ENCODE measurements around the gene LASP1.

DNA sequence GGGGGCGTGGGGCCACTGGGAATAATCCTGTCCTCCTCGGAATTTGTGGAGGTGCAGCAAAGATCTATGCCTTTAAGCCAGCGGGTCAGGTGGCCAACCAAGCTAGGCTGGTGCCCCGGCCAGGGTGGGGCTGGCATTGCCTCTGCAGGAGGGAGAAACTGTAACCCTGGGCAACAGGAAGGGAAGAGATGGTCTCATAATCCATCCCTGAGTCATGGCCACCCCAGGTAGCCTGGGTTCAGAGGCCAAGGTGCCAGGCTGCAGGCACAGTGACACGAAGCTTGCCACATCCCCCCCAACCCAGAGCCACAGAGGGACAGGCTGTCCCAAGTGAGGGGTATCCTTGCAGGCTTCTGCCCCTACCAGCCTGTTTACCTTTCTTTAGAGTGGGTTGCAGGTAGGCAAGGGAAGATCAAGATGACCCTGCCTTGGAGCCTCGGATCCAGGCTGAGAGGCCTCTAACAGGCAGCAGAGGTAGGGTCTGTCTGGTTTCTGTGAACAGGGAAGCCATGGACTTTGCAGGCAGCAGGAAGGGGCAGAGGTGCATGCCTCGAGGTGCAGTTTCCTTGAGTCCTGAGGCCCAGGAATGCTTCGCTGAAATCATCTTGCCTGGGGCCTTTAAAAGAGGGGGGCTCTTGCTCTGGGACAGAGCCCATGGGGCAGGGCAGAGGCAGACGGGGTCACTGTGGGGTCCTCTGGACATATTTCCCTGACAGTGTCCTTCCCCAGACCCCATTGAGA, 4.0 kb downstream of the LASP1 start:
- TF ChIP-seq, protein P1, sequence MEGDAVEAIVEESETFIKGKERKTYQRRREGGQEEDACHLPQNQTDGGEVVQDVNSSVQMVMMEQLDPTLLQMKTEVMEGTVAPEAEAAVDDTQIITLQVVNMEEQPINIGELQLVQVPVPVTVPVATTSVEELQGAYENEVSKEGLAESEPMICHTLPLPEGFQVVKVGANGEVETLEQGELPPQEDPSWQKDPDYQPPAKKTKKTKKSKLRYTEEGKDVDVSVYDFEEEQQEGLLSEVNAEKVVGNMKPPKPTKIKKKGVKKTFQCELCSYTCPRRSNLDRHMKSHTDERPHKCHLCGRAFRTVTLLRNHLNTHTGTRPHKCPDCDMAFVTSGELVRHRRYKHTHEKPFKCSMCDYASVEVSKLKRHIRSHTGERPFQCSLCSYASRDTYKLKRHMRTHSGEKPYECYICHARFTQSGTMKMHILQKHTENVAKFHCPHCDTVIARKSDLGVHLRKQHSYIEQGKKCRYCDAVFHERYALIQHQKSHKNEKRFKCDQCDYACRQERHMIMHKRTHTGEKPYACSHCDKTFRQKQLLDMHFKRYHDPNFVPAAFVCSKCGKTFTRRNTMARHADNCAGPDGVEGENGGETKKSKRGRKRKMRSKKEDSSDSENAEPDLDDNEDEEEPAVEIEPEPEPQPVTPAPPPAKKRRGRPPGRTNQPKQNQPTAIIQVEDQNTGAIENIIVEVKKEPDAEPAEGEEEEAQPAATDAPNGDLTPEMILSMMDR (IDR thresholded peaks at IDR 0.05; ENCODE audit: insufficient read depth, low read length), result no peak
- no peak for TF ChIP-seq GABPA (IDR thresholded peaks at IDR 0.05; ENCODE audit: low read depth)
- TF ChIP-seq, protein P2, sequence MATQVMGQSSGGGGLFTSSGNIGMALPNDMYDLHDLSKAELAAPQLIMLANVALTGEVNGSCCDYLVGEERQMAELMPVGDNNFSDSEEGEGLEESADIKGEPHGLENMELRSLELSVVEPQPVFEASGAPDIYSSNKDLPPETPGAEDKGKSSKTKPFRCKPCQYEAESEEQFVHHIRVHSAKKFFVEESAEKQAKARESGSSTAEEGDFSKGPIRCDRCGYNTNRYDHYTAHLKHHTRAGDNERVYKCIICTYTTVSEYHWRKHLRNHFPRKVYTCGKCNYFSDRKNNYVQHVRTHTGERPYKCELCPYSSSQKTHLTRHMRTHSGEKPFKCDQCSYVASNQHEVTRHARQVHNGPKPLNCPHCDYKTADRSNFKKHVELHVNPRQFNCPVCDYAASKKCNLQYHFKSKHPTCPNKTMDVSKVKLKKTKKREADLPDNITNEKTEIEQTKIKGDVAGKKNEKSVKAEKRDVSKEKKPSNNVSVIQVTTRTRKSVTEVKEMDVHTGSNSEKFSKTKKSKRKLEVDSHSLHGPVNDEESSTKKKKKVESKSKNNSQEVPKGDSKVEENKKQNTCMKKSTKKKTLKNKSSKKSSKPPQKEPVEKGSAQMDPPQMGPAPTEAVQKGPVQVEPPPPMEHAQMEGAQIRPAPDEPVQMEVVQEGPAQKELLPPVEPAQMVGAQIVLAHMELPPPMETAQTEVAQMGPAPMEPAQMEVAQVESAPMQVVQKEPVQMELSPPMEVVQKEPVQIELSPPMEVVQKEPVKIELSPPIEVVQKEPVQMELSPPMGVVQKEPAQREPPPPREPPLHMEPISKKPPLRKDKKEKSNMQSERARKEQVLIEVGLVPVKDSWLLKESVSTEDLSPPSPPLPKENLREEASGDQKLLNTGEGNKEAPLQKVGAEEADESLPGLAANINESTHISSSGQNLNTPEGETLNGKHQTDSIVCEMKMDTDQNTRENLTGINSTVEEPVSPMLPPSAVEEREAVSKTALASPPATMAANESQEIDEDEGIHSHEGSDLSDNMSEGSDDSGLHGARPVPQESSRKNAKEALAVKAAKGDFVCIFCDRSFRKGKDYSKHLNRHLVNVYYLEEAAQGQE (IDR thresholded peaks at IDR 0.05; ENCODE audit: insufficient replicate concordance, low read depth), result no peak
- TF ChIP-seq POLR2AphosphoS5 (IDR thresholded peaks at IDR 0.05; ENCODE audit: low read depth), result no peak
